H1 (cell line): ENCODE results near the gene STK33. TPM values are rescaled to one million over a fixed set of nuclear protein-coding genes. Genes with fewer than 3 reads are reported as not detected.

ENCODE experiments used
- CTCF ChIA-PET: fragments of 300-600 bp; sonication (Branson Sonifier 250); formaldehyde crosslinking; loops from one replicate; lab custom pipeline; 2021; ENCODE audit not compliant: partially characterized antibody; lab: Charles Lee
- POLR2A ChIA-PET: fragments of 300-600 bp; sonication (Branson Sonifier 250); formaldehyde crosslinking; loops from one replicate; lab custom pipeline; 2021; ENCODE audit warnings: inconsistent platforms; ENCODE audit not compliant: partially characterized antibody; lab: Charles Lee
- DNase-seq, 2 experiments: peaks; one replicate each; pipeline versions ENCODE4 v3.0.0 to v3.0.0-alpha.2; 2010 to 2022; ENCODE audit warnings: low spot score in 2 of 2, low read depth in 1 of 2, mixed read lengths in 1 of 2
- FAIRE-seq: peaks from 2 replicates; lab custom pipeline; 2011; peaks lifted over from hg19 to GRCh38; lab: Jason Lieb, UNC
- H2AFZ ChIP-seq: 2 replicates; pipeline ENCODE4 v1.8.1; 2012; ENCODE audit warnings: low read length, inconsistent platforms
- H2AK5ac ChIP-seq: 2 replicates; pipeline ENCODE4 v1.6.1; 2013; ENCODE audit warnings: low read depth, low read length
- H2BK120ac ChIP-seq: replicated peaks from 2 replicates; pipeline ENCODE3; 2013; ENCODE audit warnings: low read depth, low read length, inconsistent platforms
- H2BK12ac ChIP-seq: 2 replicates; pipeline ENCODE4 v1.6.1; 2013; ENCODE audit warnings: low read depth, low read length
- H2BK15ac ChIP-seq: 2 replicates; pipeline ENCODE4 v1.6.1; 2013; ENCODE audit warnings: low read length
- H2BK20ac ChIP-seq: 2 replicates; pipeline ENCODE4 v1.6.1; 2013; ENCODE audit warnings: low read length
- H2BK5ac ChIP-seq: 2 replicates; pipeline ENCODE4 v1.6.1; 2013; ENCODE audit warnings: low read depth, low read length
- H3K14ac ChIP-seq: 2 replicates; pipeline ENCODE4 v1.6.1; 2013; ENCODE audit warnings: inconsistent platforms; ENCODE audit not compliant: insufficient read length
- H3K18ac ChIP-seq: 2 replicates; pipeline ENCODE4 v1.6.1; 2013; ENCODE audit warnings: low read length; ENCODE audit errors: extremely low read depth
- H3K23ac ChIP-seq: 2 replicates; pipeline ENCODE4 v1.6.1; 2013; ENCODE audit warnings: inconsistent platforms; ENCODE audit not compliant: insufficient read length
- H3K23me2 ChIP-seq: 2 replicates; pipeline ENCODE4 v1.6.1; 2013; ENCODE audit warnings: low read depth, low read length
- H3K27ac ChIP-seq: 2 replicates; pipeline ENCODE4 v1.6.1; 2011; ENCODE audit warnings: low read depth, low read length, inconsistent platforms
- H3K27me3 ChIP-seq, 4 experiments: replicated peaks in 1 of 4; 1 replicate in 1 of 4; 2 replicates in 3 of 4; pipeline versions ENCODE4 v1.6.1 to v1.8.1; 2011 to 2013; ENCODE audit warnings: low read length in 3 of 4, mild to moderate bottlenecking in 3 of 4, inconsistent platforms in 2 of 4, mixed read lengths in 2 of 4, moderate library complexity in 1 of 4; ENCODE audit not compliant: control insufficient read depth in 3 of 4, insufficient read depth in 3 of 4; ENCODE audit errors: extremely low read depth in 1 of 4
- H3K36me3 ChIP-seq, 4 experiments: 2 replicates each; pipeline versions ENCODE4 v1.6.1 to v1.8.1; 2011 to 2013; ENCODE audit warnings: mild to moderate bottlenecking in 4 of 4, low read length in 3 of 4, moderate library complexity in 2 of 4, control low read depth in 1 of 4, inconsistent platforms in 1 of 4; ENCODE audit not compliant: insufficient read depth in 4 of 4, control insufficient read depth in 2 of 4
- H3K4ac ChIP-seq: replicated peaks from 2 replicates; pipeline ENCODE3; 2013; ENCODE audit warnings: low read length, low read depth, mixed read lengths, inconsistent platforms; ENCODE audit not compliant: insufficient read length
- H3K4me1 ChIP-seq, 4 experiments: replicated peaks in 1 of 4; 1 replicate in 1 of 4; 2 replicates in 3 of 4; pipeline versions ENCODE4 v1.6.1 to v1.8.1; 2011 to 2013; ENCODE audit warnings: low read length in 3 of 4, inconsistent platforms in 2 of 4, mixed read lengths in 1 of 4; ENCODE audit not compliant: insufficient read depth in 4 of 4, control insufficient read depth in 3 of 4
- H3K4me2 ChIP-seq, 2 experiments: 2 replicates each; pipeline versions ENCODE4 v1.6.1 to v1.8.1; 2011 to 2013; ENCODE audit warnings: low read depth in 2 of 2, low read length in 2 of 2, control low read depth in 1 of 2, inconsistent platforms in 1 of 2, mild to moderate bottlenecking in 1 of 2; ENCODE audit not compliant: insufficient read depth in 1 of 2
- H3K4me3 ChIP-seq, 4 experiments: fragments of 200-600, 300-600 bp in 1 of 4; sonication (generic), shearing (Covaris generic), sonication (Bioruptor Twin) in 1 of 4; 2 replicates each; pipeline versions ENCODE4 v1.5.1 to v1.8.1; 2011 to 2016; ENCODE audit warnings: low read length in 4 of 4, low read depth in 3 of 4, control low read depth in 2 of 4, inconsistent platforms in 2 of 4, mild to moderate bottlenecking in 2 of 4, mixed read lengths in 1 of 4, moderate library complexity in 1 of 4; ENCODE audit not compliant: insufficient read depth in 2 of 4; ENCODE audit errors: extremely low read depth in 1 of 4
- H3K56ac ChIP-seq: replicated peaks from 2 replicates; pipeline ENCODE3; 2013; ENCODE audit warnings: low read depth, mild to moderate bottlenecking, mixed read lengths, low read length, inconsistent platforms; ENCODE audit not compliant: insufficient read length
- H3K79me1 ChIP-seq: 2 replicates; pipeline ENCODE4 v1.6.1; 2013; ENCODE audit warnings: low read depth, low read length, control low read depth
- H3K79me2 ChIP-seq, 2 experiments: 2 replicates each; pipeline versions ENCODE4 v1.6.1 to v1.8.1; 2012 to 2013; ENCODE audit warnings: low read length in 2 of 2, mild to moderate bottlenecking in 2 of 2, inconsistent platforms in 1 of 2; ENCODE audit not compliant: insufficient read depth in 2 of 2, control insufficient read depth in 1 of 2
- H3K9ac ChIP-seq, 4 experiments: replicated peaks in 1 of 4; 1 replicate in 1 of 4; 2 replicates in 3 of 4; pipeline versions ENCODE4 v1.6.1 to v1.8.1; 2011 to 2013; ENCODE audit warnings: low read depth in 3 of 4, low read length in 3 of 4, control low read depth in 2 of 4, mild to moderate bottlenecking in 2 of 4, moderate library complexity in 2 of 4, inconsistent platforms in 1 of 4; ENCODE audit errors: extremely low read depth in 1 of 4
- H3K9me3 ChIP-seq, 2 experiments: 2 replicates each; pipeline versions ENCODE4 v1.6.1 to v1.8.1; 2012 to 2013; ENCODE audit warnings: mild to moderate bottlenecking in 2 of 2, moderate library complexity in 2 of 2, control low read depth in 1 of 2, inconsistent platforms in 1 of 2, low read depth in 1 of 2, low read length in 1 of 2, mixed read lengths in 1 of 2; ENCODE audit not compliant: insufficient read depth in 2 of 2
- H4K20me1 ChIP-seq, 2 experiments: replicated peaks in 1 of 2; 2 replicates each; pipeline versions ENCODE3 to v1.8.1; 2011 to 2013; ENCODE audit warnings: inconsistent platforms in 2 of 2, low read length in 2 of 2, mild to moderate bottlenecking in 1 of 2; ENCODE audit not compliant: insufficient read depth in 2 of 2, control insufficient read depth in 1 of 2
- H4K5ac ChIP-seq: 2 replicates; pipeline ENCODE4 v1.6.1; 2013; ENCODE audit warnings: low read length, low read depth, mixed read lengths, inconsistent platforms; ENCODE audit not compliant: insufficient read length
- H4K8ac ChIP-seq: 2 replicates; pipeline ENCODE4 v1.8.0; 2013; ENCODE audit warnings: mild to moderate bottlenecking, moderate library complexity, low read length, inconsistent platforms; ENCODE audit not compliant: insufficient read depth; ENCODE audit errors: extremely low read depth
- H4K91ac ChIP-seq: replicated peaks from 2 replicates; pipeline ENCODE3; 2013; ENCODE audit warnings: low read length, mixed read lengths, inconsistent platforms; ENCODE audit not compliant: insufficient read length
- CEBPB ChIP-seq: IDR thresholded peaks from 2 replicates; pipeline ENCODE4 v1.6.1; 2012; ENCODE audit warnings: low read depth, low read length
- KDM4A ChIP-seq: IDR thresholded peaks from one replicate; pipeline ENCODE4 v1.7.1; 2012; ENCODE audit warnings: low read depth, mild to moderate bottlenecking, moderate library complexity, low read length, inconsistent platforms; ENCODE audit not compliant: severe bottlenecking
- WGBS, 2 experiments: shearing (Covaris generic) in 1 of 2; methylation state at CpG; one replicate each; pipeline versions ENCODE4 v1.1.6 to v1.1.7; 2013 to 2015; ENCODE audit warnings: low lambda C conversion rate in 2 of 2, mixed read lengths in 2 of 2, inconsistent platforms in 1 of 2, low coverage in 1 of 2, missing lambda C conversion rate in 1 of 2; ENCODE audit not compliant: insufficient replicate concordance in 2 of 2, insufficient coverage in 1 of 2, insufficient read length in 1 of 2; ENCODE audit errors: extremely low coverage in 1 of 2, missing lambda C conversion rate in 1 of 2; 5-methylcytosine and 5-hydroxymethylcytosine counted together
- polyA plus RNA-seq, 7 experiments: library from polyadenylated mRNA; depleted of rRNA in 3 of 7; stranded (reverse) in 5 of 7; unstranded in 2 of 7; fragments of >200 nt in 5 of 7; fragments of 200-250 nt in 2 of 7; gene quantifications; 1 replicate in 5 of 7; 2 replicates in 1 of 7; 4 replicates in 1 of 7; pipeline versions ENCODE4 v1.2.1 to v1.2.3, GENCODE V29; 2011 to 2013; ENCODE audit warnings: missing spikeins in 2 of 7, mixed read lengths in 2 of 7
- total RNA-seq: library from RNA; stranded (reverse); fragmentation: NEBNext Ultra II Directional; extraction: Animal tissue kit (Norgen Biotek cat#: 25700); gene quantifications from 2 replicates; pipeline ENCODE4 v1.2.1, GENCODE V29; 2021

STK33 gene
- total and polyA plus RNA-seq, 2 of the 8 experiments (the other 6 are each of a cell fraction or from before 2014, with no cell fraction given): 8.8 to 25.1 TPM

GRCh38 chr11:8574798-8575197, 19.2 kb downstream of the STK33 start:
- no peak overlapping the region for H3K4ac ChIP-seq
- H3K14ac ChIP-seq: no peak overlapping the region
- H3K36me3 ChIP-seq: no peaks in the 10 kb centered on the region
- no peak overlapping the region for H2BK120ac ChIP-seq
- no peak overlapping the region for H3K9ac ChIP-seq
- H3K27ac ChIP-seq: no peak overlapping the region
- no peak overlapping the region for H4K8ac ChIP-seq
- no peak overlapping the region for H2BK12ac ChIP-seq
- H3K4me3 ChIP-seq: no peak overlapping the region
- FAIRE-seq (no peak), DNase-seq (no peak)
- CTCF ChIA-PET: interaction anchor here (0.6 to 4.0 kb wide), 5 partner anchors 9 to 449 kb away, joined by 3 to 15 read pairs (median 4); no protein-coding TSS in a partner anchor
- H3K79me1 ChIP-seq: no peaks in the 10 kb centered on the region
- H4K91ac ChIP-seq: no peak overlapping the region
- H3K4me2 ChIP-seq: no peak overlapping the region
- H2BK20ac ChIP-seq: no peak overlapping the region
- H4K20me1 ChIP-seq: no peaks in the 10 kb centered on the region
- no peak overlapping the region for H2BK5ac ChIP-seq
- no peaks in the 10 kb centered on the region for H3K4me1 ChIP-seq
- H4K5ac ChIP-seq: no peak overlapping the region
- no peak overlapping the region for H3K23ac ChIP-seq
- peaks cover 0 to 2% of the 10 kb centered on the region in 2 experiments; a peak in 1 of 4 replicates for H3K79me2 ChIP-seq
- no peaks in the 10 kb centered on the region for H3K27me3 ChIP-seq
- no peak overlapping the region for H3K56ac ChIP-seq
- no peak overlapping the region for H2AFZ ChIP-seq
- no peak overlapping the region for H2AK5ac ChIP-seq
- no peaks in the 10 kb centered on the region for H3K23me2 ChIP-seq
- POLR2A ChIA-PET: interaction anchor here (0.7 kb wide), 1 partner anchor 11 kb away, joined by 3 read pairs; no protein-coding TSS in a partner anchor
- TF ChIP-seq CEBPB (peak; percentile 91), KDM4A (no peak)
- peaks cover 0 to 2% of the 10 kb centered on the region in 2 experiments; a peak in 1 of 4 replicates for H3K9me3 ChIP-seq
- H3K18ac ChIP-seq: no peak overlapping the region
- WGBS, 2 experiments: 100% methylated on average over 1 of the region's 1 CpG; no CpG with 5 or more reads in 1 of the 2 experiments
- no peak overlapping the region for H2BK15ac ChIP-seq
